Activated T-helper 2 cell treated with anti-CD3 and anti-CD28 coated beads, Interferon-gamma antibody, Interleukin-2, Interleukin-4, amounts not matched to agents 10 μg/mL and 5 μg/mL and 100 μg/mL, durations not matched to agents 14 hours and 24 hours and 36 hours (primary cell): ENCODE measurements around the gene OSGIN1. TPM values are rescaled to one million over a fixed set of nuclear protein-coding genes. Genes with fewer than 3 reads are reported as not detected.

Experiments
- DNase-seq: peaks from one replicate; pipeline ENCODE4 v3.0.0; 2021; ENCODE audit warnings: low spot score
- H3K27ac Mint-ChIP-seq: one replicate; pipeline ENCODE4 v1.8.0; 2021; ENCODE audit warnings: mixed read lengths
- H3K27me3 Mint-ChIP-seq: one replicate; pipeline ENCODE4 v1.8.0; 2021; ENCODE audit warnings: low read depth, mixed read lengths
- H3K36me3 Mint-ChIP-seq: one replicate; pipeline ENCODE4 v1.8.0; 2021; ENCODE audit warnings: low read depth, mixed read lengths
- H3K4me1 Mint-ChIP-seq: one replicate; pipeline ENCODE4 v1.8.0; 2021; ENCODE audit warnings: low read depth, mixed read lengths
- H3K4me3 Mint-ChIP-seq: one replicate; pipeline ENCODE4 v1.8.0; 2021; ENCODE audit warnings: low read depth, mild to moderate bottlenecking, moderate library complexity, mixed read lengths
- H3K9me3 Mint-ChIP-seq: one replicate; pipeline ENCODE4 v1.8.0; 2021; ENCODE audit warnings: mixed read lengths
- intact Hi-C: fragments of 100-400 bp; cut with micrococcal nuclease; formaldehyde crosslinking; loops from one replicate; pipeline ENCODE4 v1.15.1; 2023
- total RNA-seq: library from RNA; stranded (reverse); gene quantifications from 2 replicates; pipeline ENCODE4 v1.2.3, GENCODE V29; 2022

Gene OSGIN1
- total RNA-seq, 1 donor from 2014 or later = 2.1 TPM

- Mint-ChIP-seq H3K4me3 (no peak overlapping the region), H3K27ac (no peak overlapping the region), H3K9me3 (peaks cover 4% of the 10 kb centered on the region), H3K4me1 (no peaks in the 10 kb centered on the region), H3K27me3 (no peaks in the 10 kb centered on the region), H3K36me3 (peaks cover 64% of the 10 kb centered on the region)
- DNase-seq = no peak
- intact Hi-C loops = no loop called here
Observed at GRCh38 chr16:83917152-83918120, 35.6 kb upstream of the OSGIN1 start.

DNA sequence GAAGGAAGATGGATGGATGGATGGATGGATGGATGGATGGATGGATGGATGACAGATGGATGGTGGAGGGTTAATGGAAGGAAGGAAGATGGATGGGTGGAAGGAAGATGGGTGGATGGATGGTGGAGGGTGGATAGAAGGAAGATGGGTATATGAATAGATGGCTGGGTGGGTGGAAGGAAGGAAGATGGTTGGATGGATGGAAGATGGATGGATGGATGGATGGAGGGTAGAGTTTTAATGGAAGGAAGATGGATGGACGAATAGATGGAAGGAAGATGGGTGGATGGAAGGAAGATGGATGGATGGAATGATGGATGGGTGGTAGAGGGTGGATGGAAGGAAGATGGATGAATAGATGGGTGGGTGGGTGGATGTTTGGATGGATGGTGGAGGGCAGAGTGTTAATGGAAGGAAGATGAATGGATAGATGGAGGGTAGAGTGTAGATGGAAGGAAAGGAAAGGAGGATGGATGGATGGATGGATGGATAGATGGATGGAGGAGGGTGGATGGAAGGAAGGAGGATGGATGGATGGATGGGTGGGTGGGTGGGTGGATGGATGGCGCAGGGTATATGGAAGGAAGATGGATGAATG, 32.0 kb upstream of the OSGIN1 start:
- intact Hi-C loops = no loop called here
- no peaks in the 10 kb centered on the region for H3K27me3 Mint-ChIP-seq
- H3K4me1 Mint-ChIP-seq = no peaks in the 10 kb centered on the region
- no peak overlapping the region for H3K27ac Mint-ChIP-seq
- no peak for DNase-seq
- H3K4me3 Mint-ChIP-seq = no peak overlapping the region
- peaks cover 2% of the 10 kb centered on the region for H3K9me3 Mint-ChIP-seq
- H3K36me3 Mint-ChIP-seq = peaks cover 40% of the 10 kb centered on the region

DNA sequence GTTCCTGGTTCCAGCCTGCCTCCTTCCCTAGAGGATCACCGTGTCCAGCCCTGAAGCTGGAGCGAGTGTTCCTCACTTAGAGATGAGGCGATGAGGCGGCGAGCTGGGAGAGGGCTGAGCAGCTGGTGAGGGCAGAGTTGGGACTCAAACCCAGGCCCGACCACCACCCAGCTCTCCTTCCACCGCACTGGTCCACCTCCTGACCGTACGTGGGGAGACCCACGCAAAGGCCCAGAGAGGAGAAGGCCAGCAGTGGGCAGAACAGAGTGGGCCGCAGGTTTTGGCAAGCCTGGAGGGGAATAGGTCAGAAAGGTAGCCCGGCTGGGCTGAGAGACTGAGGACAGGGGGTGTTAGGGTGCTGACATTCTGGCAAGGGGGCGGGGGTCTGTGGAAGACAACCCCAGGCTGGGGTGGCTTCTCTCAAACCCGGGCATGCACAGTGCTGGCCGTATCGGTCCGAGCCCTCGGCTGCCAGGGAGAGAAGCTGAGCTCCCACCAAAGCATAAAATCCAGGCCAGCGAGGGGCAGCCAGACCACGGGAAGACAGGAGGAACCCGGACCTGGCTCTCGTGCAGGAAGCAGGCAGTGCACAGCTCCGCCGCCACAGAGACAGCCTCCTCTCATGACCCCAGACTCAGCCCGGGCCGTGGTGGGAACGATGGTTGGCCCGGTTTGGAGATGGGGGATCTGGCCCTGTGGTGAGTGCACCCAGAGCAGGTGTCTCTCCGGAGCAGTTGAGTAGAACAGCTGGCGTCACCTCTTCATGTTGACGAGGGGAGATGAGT, 29.3 kb upstream of the OSGIN1 start:
- intact Hi-C loops = no loop called here
- DNase-seq = no peak
- H3K27me3 Mint-ChIP-seq = no peaks in the 10 kb centered on the region
- H3K27ac Mint-ChIP-seq = no peak overlapping the region
- H3K9me3 Mint-ChIP-seq = no peaks in the 10 kb centered on the region
- H3K4me3 Mint-ChIP-seq = no peak overlapping the region
- no peaks in the 10 kb centered on the region for H3K4me1 Mint-ChIP-seq
- H3K36me3 Mint-ChIP-seq = peaks cover 18% of the 10 kb centered on the region

DNA sequence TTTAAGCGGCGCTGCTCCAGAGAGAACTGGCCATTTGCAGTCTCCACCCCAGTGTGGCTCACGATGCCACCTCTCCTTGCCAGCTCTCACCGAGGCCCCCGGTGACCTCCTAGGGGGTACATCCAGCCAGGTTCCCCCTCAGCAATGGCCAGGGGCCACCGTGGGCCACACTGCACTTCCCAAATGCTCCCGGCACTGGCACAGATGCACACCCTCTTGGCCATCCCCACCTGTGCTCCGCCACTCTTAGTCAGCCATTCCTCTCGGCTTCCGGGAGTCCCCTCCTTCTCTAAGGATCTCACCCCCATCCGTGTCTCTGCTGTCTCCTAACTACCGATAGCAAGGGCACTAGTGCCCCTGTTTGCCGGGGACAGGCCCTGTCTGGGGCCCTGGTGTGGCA, 28.4 kb upstream of the OSGIN1 start:
- Mint-ChIP-seq H3K4me3 (no peak overlapping the region), H3K27ac (no peak overlapping the region), H3K9me3 (no peaks in the 10 kb centered on the region), H3K27me3 (no peaks in the 10 kb centered on the region), H3K36me3 (peaks cover 9% of the 10 kb centered on the region), H3K4me1 (no peaks in the 10 kb centered on the region)
- intact Hi-C loops = no loop called here
- DNase-seq = no peak

DNA sequence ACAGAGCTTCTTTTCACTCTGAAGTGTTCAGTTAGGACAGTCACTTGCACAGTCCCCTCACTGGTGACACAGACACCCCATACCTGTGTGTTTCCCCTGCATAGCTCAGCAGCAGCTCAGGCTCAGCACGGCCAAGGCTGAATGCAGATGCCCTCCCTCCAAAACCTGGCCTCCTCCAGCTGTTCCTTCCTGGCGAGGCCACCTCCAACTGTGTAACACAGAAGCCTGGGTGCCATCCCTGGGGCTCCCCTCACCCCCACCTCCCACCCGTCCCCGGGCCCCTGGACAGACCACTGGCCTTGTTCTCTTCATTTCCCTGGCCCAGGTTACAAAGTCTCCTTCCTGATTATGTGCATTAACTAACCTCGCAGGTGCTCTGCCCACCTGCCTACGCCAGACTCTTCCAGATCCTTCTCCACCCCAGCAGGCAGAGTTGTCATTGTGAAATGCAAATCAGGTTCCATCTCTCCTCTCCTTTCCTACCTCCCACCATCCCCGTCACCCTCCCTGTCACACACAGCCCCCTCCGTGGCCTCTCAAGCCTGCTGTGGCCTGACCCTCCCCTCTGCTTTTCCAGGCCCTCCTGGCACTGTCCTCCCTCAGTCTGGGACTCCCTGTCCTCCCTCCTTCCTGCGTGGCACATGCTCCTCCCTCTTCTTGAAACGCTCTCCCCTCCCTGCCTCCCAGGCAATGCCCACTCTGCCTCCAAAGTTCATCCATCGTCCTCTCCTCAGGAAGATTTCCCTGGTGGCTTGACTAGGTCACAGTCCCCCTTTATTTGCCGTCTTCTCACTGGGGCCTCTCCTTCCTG, 27.7 kb upstream of the OSGIN1 start:
- no peak for DNase-seq
- Mint-ChIP-seq H3K4me1 (no peaks in the 10 kb centered on the region), H3K27me3 (no peaks in the 10 kb centered on the region), H3K27ac (no peak overlapping the region), H3K36me3 (peaks cover 3% of the 10 kb centered on the region), H3K4me3 (no peak overlapping the region), H3K9me3 (no peaks in the 10 kb centered on the region)
- intact Hi-C loops = no loop called here

DNA sequence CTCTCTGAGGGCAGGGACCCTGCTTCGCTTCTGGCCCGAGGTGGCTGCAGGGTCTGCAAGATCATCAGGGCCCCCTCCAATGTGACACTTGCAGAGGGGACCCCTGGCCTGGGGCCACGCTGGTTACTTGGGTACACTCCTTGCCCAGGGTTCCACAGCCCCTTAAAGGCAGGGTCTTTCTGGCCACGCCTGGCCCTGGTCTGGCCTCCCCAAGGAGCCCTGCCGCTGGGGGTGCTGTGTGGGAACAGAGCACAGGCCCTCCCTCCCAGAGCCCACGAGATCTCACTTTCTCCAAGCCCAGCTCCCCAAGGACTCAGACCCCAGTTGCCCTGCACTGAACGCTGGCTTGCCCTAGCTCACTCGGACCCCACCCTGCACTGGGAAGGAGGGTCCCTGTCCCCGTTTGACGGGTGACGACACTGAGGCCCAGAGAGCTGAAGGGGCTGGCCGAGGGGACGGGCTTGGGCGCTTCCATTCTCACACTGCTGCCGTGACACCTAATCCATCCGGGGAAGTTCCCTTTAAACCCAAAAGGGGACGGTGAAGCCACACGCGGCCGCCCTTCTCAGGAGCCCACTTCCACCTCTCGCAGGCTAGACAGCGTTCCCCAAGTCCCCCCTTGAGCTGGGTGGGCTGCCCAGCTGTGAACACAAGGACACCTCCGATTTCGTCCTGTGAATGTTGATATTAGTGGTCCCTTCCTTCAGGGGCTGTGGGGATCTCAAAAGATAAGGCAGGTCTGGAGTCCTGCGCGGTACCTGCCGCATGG, 26.9 kb upstream of the OSGIN1 start:
- intact Hi-C loops = no loop called here
- no peaks in the 10 kb centered on the region for H3K27me3 Mint-ChIP-seq
- H3K36me3 Mint-ChIP-seq = no peaks in the 10 kb centered on the region

DNA sequence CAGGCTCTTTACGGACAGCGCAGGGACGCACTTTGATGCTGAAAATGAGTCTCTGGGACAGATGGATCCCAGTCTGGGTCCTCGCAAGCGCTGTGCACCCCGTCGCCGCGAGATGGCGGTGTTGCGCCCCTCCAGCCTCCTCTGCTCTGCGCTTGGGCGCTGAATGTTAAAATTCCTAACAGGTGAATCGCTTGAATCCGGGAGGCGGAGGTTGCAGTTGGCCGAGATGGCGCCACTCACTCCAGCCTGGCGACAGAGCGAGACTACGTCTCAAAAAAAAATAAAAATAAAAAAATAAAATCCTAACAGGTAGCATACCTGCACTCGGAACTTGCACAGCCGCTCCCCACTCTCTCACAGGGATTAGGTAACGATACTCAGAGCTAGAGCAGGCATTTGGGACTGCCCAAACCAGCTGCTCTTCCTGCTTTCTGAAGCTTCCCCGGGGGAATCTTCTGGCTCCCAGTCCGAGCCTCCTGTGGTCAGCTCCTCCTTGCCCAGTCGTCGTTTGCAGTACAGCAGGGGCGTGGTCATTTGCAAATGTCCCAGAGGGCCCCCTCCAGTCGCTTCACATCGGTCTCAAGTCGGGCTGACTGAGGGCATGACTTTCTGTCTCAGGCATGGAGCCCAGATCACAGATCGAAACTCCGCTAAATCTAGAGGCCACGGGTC, 26.2 kb upstream of the OSGIN1 start:
- intact Hi-C loops = no loop called here

More for the DNA sequence above, 26.9 kb upstream of the OSGIN1 start:
- Mint-ChIP-seq H3K4me3 (no peak overlapping the region), H3K9me3 (no peaks in the 10 kb centered on the region), H3K27ac (no peak overlapping the region), H3K4me1 (no peaks in the 10 kb centered on the region)
- no peak for DNase-seq

DNA sequence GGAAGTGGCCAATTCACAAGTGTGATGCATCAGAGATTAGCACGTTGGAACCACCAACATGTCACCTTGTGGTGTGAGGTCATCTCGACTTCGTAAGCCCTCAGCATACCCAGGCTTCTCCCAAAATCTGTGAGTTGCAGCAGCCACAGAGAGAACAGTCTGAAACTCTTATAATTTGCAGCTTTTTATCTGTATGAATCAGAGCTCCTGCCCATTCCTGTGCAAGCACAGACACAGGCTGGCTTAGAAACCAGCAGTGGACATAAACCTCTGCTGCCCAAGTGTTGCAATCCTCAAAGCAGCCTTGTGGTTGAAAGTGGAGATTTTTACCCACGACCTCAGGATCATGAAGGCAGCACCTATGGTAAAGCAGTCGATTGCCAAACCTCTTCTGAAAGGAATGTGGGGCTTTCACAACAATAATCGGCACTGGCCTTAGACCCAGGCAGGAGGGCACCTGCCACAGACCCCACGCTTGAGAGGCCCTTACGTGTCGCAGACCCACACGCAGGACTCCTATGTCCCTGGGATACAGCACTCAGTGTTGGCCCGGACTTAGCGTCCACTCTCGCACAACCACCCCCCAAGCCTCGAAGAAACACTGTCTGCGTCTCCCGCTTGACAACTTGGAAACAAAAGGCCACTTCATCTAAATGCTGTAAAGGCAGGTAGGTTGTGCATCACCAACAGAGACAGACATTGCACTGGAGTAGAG, 24.5 kb upstream of the OSGIN1 start:
- H3K4me3 Mint-ChIP-seq = no peak overlapping the region
- H3K27ac Mint-ChIP-seq = no peak overlapping the region
- no peaks in the 10 kb centered on the region for H3K4me1 Mint-ChIP-seq
- H3K9me3 Mint-ChIP-seq = no peaks in the 10 kb centered on the region
- DNase-seq = no peak
- no peaks in the 10 kb centered on the region for H3K36me3 Mint-ChIP-seq
- intact Hi-C loops = no loop called here
- no peaks in the 10 kb centered on the region for H3K27me3 Mint-ChIP-seq

More for the DNA sequence above, 26.2 kb upstream of the OSGIN1 start:
- Mint-ChIP-seq H3K36me3 (no peaks in the 10 kb centered on the region), H3K4me1 (no peaks in the 10 kb centered on the region), H3K4me3 (no peak overlapping the region), H3K9me3 (no peaks in the 10 kb centered on the region), H3K27me3 (no peaks in the 10 kb centered on the region), H3K27ac (no peak overlapping the region)
- peak; percentile 41 for DNase-seq

DNA sequence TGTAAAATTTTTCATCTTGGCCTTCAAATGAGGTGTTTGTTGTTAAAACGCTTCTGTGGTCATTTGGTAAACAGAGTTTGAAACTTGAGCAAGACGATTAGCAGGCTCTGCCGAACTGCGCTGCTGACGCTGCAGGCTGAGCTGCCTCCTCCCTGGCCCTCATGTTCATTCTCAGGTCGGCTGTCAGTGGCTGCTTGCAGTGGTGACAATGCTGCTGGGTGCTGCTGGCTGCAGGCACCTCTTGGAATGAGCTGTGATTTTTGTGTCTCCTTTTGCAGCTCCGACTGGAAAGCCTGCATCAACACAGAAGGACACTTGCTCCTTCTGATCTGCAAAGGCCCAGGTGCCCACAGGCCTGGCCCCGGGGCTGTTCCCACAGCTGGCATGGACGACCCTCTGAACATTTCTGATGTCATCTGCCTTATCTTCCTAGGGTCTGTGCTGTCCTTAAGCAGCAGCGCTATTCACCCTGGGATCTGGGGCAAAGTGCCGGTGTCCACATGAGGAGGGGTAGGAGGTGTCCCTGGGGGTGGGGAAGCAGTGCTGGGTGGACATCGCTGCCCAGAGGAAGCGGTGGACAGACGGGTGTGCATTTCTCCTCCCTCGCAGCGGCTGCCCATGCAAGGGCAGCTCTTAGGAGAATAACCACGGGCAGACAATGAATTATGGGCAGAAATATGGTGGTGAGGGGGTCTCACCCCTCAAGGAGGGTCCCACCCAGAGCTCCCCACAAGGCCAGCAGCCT, 23.1 kb upstream of the OSGIN1 start:
- Mint-ChIP-seq H3K27me3 (no peaks in the 10 kb centered on the region), H3K4me1 (no peaks in the 10 kb centered on the region), H3K36me3 (no peaks in the 10 kb centered on the region), H3K4me3 (no peak overlapping the region), H3K27ac (no peak overlapping the region), H3K9me3 (no peaks in the 10 kb centered on the region)
- DNase-seq = no peak
- intact Hi-C loops = no loop called here

- H3K9me3 Mint-ChIP-seq = no peaks in the 10 kb centered on the region
- H3K36me3 Mint-ChIP-seq = no peaks in the 10 kb centered on the region
- no peaks in the 10 kb centered on the region for H3K4me1 Mint-ChIP-seq
- H3K27me3 Mint-ChIP-seq = no peaks in the 10 kb centered on the region
- H3K4me3 Mint-ChIP-seq = no peak overlapping the region
- no peak overlapping the region for H3K27ac Mint-ChIP-seq
- intact Hi-C loops = no loop called here
- DNase-seq = no peak
Observed at GRCh38 chr16:83930730-83931500, 22.1 kb upstream of the OSGIN1 start.
